Subcutaneous preadipocyte (primary cell): Measurements from ENCODE around the gene NXT1. TPM values are rescaled to one million over a fixed set of nuclear protein-coding genes. Genes with fewer than 3 reads are reported as not detected.

Experiments used
- small RNA-seq: library from RNA; depleted of rRNA; stranded (forward); fragments of <200 nt; gene quantifications from one replicate; pipeline ENCODE3, GENCODE V24; 2012
- total RNA-seq: library from RNA; depleted of rRNA; stranded (reverse); fragments of >200 nt; gene quantifications from 2 replicates; pipeline ENCODE4 v1.2.3, GENCODE V29; 2012

Gene NXT1
- 22.0 and 29.5 TPM in 2 replicates for total RNA-seq

GRCh38 chr20:23350196-23350903, at the start of gene NXT1:
TSS of gene NXT1 (plus strand) at chr20:23350791. CDS start at chr20:23354042, 3,251 bp downstream.

GRCh38 chr20:23361476-23362391, 11.1 kb downstream of the NXT1 start, which contains the start of gene GZF1:
TSS of gene GZF1 (plus strand) at chr20:23362182. CDS start at chr20:23364384, 2,202 bp downstream.

Small RNAs within 50 kb of the gene (small RNA-seq; reads per million reads assigned to genes)
- gene RNA5SP479 = not detected

Other genes with a start within 250 kb of the NXT1 start
- gene GZF1, start 11.4 kb downstream of the NXT1 start, total RNA-seq = 14.7 and 15.2 TPM in 2 replicates
- 6.6 and 10.0 TPM in 2 replicates for gene NAPB, start 70.7 kb downstream of the NXT1 start, total RNA-seq
- not detected in 2 replicates for gene CSTL1, start 88.9 kb downstream of the NXT1 start, total RNA-seq
- not detected in 2 replicates for gene CST11, start 102.1 kb downstream of the NXT1 start, total RNA-seq
- not detected in 2 replicates for gene CST8, start 140.3 kb downstream of the NXT1 start, total RNA-seq
- gene CST9L, start 217.7 kb downstream of the NXT1 start, total RNA-seq = not detected in 2 replicates